Esophagus squamous epithelium (tissue), 4 donors: ENCODE data around the gene TFCP2L1.
"Not testable (repeated sequence)": the region's sequence is repeated elsewhere in the genome, so short reads cannot be mapped to it uniquely, and the experiment has no call there.

Experiments used
- POLR2A ChIP-seq, 4 donors: fragments of 450-650 bp; IDR thresholded peaks; one replicate each; pipeline ENCODE4 v1.6.1; 2017; ENCODE audit warnings: antibody characterized with exemption in 4 of 4, mild to moderate bottlenecking in 4 of 4, moderate library complexity in 3 of 4
- TF ChIP-seq, protein P1 (sequence below), 6 experiments: fragments of 450-650 bp in 4 of 6; fragments of 200-600 bp in 2 of 6; sonication (generic) in 2 of 6; IDR thresholded peaks; one replicate each; pipeline ENCODE4 v1.5.1; 2016 to 2019; ENCODE audit warnings: antibody characterized with exemption in 6 of 6, mild to moderate bottlenecking in 4 of 6, moderate library complexity in 4 of 6

- TF ChIP-seq, protein P1, sequence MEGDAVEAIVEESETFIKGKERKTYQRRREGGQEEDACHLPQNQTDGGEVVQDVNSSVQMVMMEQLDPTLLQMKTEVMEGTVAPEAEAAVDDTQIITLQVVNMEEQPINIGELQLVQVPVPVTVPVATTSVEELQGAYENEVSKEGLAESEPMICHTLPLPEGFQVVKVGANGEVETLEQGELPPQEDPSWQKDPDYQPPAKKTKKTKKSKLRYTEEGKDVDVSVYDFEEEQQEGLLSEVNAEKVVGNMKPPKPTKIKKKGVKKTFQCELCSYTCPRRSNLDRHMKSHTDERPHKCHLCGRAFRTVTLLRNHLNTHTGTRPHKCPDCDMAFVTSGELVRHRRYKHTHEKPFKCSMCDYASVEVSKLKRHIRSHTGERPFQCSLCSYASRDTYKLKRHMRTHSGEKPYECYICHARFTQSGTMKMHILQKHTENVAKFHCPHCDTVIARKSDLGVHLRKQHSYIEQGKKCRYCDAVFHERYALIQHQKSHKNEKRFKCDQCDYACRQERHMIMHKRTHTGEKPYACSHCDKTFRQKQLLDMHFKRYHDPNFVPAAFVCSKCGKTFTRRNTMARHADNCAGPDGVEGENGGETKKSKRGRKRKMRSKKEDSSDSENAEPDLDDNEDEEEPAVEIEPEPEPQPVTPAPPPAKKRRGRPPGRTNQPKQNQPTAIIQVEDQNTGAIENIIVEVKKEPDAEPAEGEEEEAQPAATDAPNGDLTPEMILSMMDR (IDR thresholded peaks at IDR 0.05) = not testable (repeated sequence)
- not testable (repeated sequence) for TF ChIP-seq POLR2A (IDR thresholded peaks at IDR 0.05)
These were observed 57.4 kb downstream of the TFCP2L1 start for GRCh38 chr2:121227381-121228144.
